ES-I3 (cell line): ENCODE results near the gene SYNGR2.
A peak's percentile ranks its signal among the peaks of the same experiment; 100 is the strongest.

Experiments used
- H3K36me3 ChIP-seq: 2 replicates; pipeline ENCODE4 v1.6.1; 2013; ENCODE audit warnings: mild to moderate bottlenecking, low read length, control low read depth, moderate library complexity; ENCODE audit not compliant: insufficient read depth
- H3K4me1 ChIP-seq: 2 replicates; pipeline ENCODE4 v1.6.1; 2013; ENCODE audit warnings: mild to moderate bottlenecking, control low read depth, low read length; ENCODE audit not compliant: insufficient read depth
- H3K9ac ChIP-seq: 2 replicates; pipeline ENCODE4 v1.6.1; 2013; ENCODE audit warnings: low read depth, mild to moderate bottlenecking, low read length, moderate library complexity
- H3K9me3 ChIP-seq: 2 replicates; pipeline ENCODE4 v1.6.1; 2013; ENCODE audit warnings: mild to moderate bottlenecking, low read length, moderate library complexity; ENCODE audit not compliant: control insufficient read depth, insufficient read depth

The SYNGR2 gene

GRCh38 chr17:78208486-78208885, 40.1 kb downstream of the SYNGR2 start:
- no peaks in the 10 kb centered on the region for H3K9me3 ChIP-seq
- H3K4me1 ChIP-seq, result no peaks in the 10 kb centered on the region
- H3K36me3 ChIP-seq, result 0 out of 2 replicates have a peak, but pooled peaks cover 2% of the 10 kb centered on the region
- no peak overlapping the region for H3K9ac ChIP-seq

GRCh38 chr17:78210111-78210510, 41.7 kb downstream of the SYNGR2 start:
- Histone ChIP-seq H3K9me3 (no peaks in the 10 kb centered on the region), H3K36me3 (0 out of 2 replicates have a peak, but pooled peaks cover 2% of the 10 kb centered on the region)

GRCh38 chr17:78211032-78211431, 42.7 kb downstream of the SYNGR2 start:
- Histone ChIP-seq H3K9me3 (no peaks in the 10 kb centered on the region), H3K4me1 (no peaks in the 10 kb centered on the region), H3K36me3 (0 out of 2 replicates have a peak, but pooled peaks cover 6% of the 10 kb centered on the region), H3K9ac (no peak overlapping the region)

More at GRCh38 chr17:78210111-78210510, 41.7 kb downstream of the SYNGR2 start:
- no peak overlapping the region for H3K9ac ChIP-seq
- no peaks in the 10 kb centered on the region for H3K4me1 ChIP-seq

- Histone ChIP-seq H3K9me3 (no peaks in the 10 kb centered on the region), H3K4me1 (no peaks in the 10 kb centered on the region), H3K36me3 (peaks cover 14% of the 10 kb centered on the region; the same call in 1 of the 2 replicates), H3K9ac (peak within 1 kb of the TSS; percentile 79)
Observed at GRCh38 chr17:78214016-78214705, 45.8 kb downstream of the SYNGR2 start, which contains the start of gene BIRC5. TSS of gene BIRC5 (plus strand) at chr17:78214253. CDS start at chr17:78214317, 64 bp downstream.

GRCh38 chr17:78214706-78215061, 46.3 kb downstream of the SYNGR2 start:
- no peaks in the 10 kb centered on the region for H3K9me3 ChIP-seq
- H3K36me3 ChIP-seq, result peaks cover 14% of the 10 kb centered on the region; the same call in 1 of the 2 replicates
- H3K4me1 ChIP-seq, result peaks cover 4% of the 10 kb centered on the region; the same call in 1 of the 2 replicates
- peak overlapping the region; percentile 79 for H3K9ac ChIP-seq

GRCh38 chr17:78219396-78220150, 51.2 kb downstream of the SYNGR2 start:
- H3K36me3 ChIP-seq, result peaks cover 28% of the 10 kb centered on the region
- no peak overlapping the region for H3K9ac ChIP-seq
- no peaks in the 10 kb centered on the region; the same call in 1 of the 2 replicates for H3K9me3 ChIP-seq
- H3K4me1 ChIP-seq, result peaks cover 6% of the 10 kb centered on the region; the same call in 1 of the 2 replicates
